SU-DHL-6 (cell line): Measurements from ENCODE around the gene STK39.

Experiments used
- CTCF ChIP-seq: fragments of 200-600 bp; sonication (generic); IDR thresholded peaks from one replicate; pipeline ENCODE4 v1.5.1; 2017; ENCODE audit warnings: antibody characterized with exemption, mild to moderate bottlenecking, low read length, moderate library complexity; ENCODE audit not compliant: insufficient read depth, poor library complexity, severe bottlenecking
- EZH2phosphoT487 ChIP-seq: fragments of 200-600 bp; sonication (generic), shearing (Covaris generic); conservative IDR thresholded peaks from 2 replicates; pipeline ENCODE4 v1.6.1; 2018; ENCODE audit warnings: mild to moderate bottlenecking, antibody characterized with exemption, low read length, moderate library complexity, mixed read lengths

DNA sequence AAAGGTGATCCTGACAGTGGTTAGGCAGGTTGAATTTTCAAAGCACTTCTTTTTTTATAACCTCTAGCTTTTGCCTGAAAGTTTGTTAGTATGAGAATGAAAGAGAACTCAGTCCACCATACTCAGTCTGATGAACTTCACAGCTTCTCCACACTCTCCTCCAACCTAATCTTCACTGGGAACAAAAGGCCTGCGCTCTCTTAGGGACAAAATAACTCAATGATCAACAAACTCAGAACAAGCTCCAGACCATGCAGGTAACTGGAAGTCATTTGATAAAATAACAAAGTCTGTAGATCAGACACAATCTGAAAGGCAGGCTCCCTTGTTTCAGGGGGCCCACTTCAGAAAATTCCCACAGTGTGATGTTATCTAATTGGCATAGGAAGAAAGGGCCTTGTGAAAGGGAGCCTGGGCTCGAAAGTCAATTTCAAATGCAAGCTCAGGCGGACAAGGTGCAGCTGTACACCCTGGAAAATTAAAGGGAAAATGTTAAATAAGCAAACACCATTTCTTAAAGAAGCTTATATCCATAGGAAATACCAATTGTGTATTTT is 142.2 kb downstream of the STK39 start:
- TF ChIP-seq CTCF (no peak), EZH2phosphoT487 (no peak)
